Measurements from ENCODE around the gene LEP.

GRCh38 chr7:128304212-128304611 lies 63.1 kb downstream of the LEP start:
- TF ChIP-seq, protein P1, sequence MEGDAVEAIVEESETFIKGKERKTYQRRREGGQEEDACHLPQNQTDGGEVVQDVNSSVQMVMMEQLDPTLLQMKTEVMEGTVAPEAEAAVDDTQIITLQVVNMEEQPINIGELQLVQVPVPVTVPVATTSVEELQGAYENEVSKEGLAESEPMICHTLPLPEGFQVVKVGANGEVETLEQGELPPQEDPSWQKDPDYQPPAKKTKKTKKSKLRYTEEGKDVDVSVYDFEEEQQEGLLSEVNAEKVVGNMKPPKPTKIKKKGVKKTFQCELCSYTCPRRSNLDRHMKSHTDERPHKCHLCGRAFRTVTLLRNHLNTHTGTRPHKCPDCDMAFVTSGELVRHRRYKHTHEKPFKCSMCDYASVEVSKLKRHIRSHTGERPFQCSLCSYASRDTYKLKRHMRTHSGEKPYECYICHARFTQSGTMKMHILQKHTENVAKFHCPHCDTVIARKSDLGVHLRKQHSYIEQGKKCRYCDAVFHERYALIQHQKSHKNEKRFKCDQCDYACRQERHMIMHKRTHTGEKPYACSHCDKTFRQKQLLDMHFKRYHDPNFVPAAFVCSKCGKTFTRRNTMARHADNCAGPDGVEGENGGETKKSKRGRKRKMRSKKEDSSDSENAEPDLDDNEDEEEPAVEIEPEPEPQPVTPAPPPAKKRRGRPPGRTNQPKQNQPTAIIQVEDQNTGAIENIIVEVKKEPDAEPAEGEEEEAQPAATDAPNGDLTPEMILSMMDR (IDR thresholded peaks at IDR 0.05), result no peak
- no peak for TF ChIP-seq ZFX (IDR thresholded peaks at IDR 0.05; ENCODE audit: borderline replicate concordance)
